ENCODE measurements around the gene ARHGEF18. TPM values are rescaled to one million over a fixed set of nuclear protein-coding genes. Genes with fewer than 3 reads are reported as not detected.
"Not testable (repeated sequence)": the region's sequence is repeated elsewhere in the genome, so short reads cannot be mapped to it uniquely, and the experiment has no call there.

Gene ARHGEF18
- 10 to 100 TPM; 33.2 to 38.6 (median 35.4) TPM for total RNA-seq

DNA sequence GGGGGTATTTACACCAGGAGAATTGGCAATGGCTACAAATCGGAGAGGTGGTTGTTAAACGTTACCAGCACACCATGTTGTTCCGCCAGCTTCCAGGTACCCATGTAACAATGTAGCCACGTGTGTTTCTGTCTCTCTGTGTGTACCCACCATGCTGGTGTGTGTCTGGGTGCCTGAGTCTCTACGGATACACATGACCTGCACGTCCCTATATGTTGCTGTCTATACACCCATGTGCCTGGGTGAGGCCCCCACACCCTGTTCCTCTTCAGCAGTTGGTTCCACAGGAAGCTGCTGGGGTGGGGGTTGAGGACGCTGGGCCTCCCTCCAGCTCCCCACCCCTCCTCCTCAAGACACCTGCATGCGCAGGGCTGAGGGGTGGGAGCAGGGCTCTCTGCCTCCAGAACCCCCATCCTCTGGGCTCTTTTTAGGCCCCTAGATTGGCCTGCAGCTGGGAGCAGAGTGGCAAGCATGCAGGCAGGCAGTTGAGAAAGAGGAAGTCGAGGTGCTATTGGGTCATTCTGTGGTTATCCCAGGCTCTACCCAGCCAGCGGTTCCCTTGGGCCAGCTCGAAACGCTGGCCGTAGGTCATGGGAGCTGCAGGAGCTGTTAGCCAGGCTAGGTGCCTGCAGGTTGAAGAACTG lies at the start of gene ARHGEF18:
Gene ARHGEF18 (plus strand): TSS at position 351 of the 644 bp plus-strand sequence. CDS start 13,954 bp downstream, outside the sequence.
- Mint-ChIP-seq H3K9me3 (peaks cover 6% of the 10 kb centered on the region), H3K4me1 (ENCODE audit: low read depth) (peaks cover 66% of the 10 kb centered on the region), H3K4me3 (peak within 1 kb of the TSS; percentile 83), H3K36me3 (ENCODE audit: insufficient read depth) (peaks cover 6% of the 10 kb centered on the region), H3K27me3 (ENCODE audit: low read depth) (no peaks in the 10 kb centered on the region)
- peak; percentile 49 to 64 for ATAC-seq
- DNase-seq: peak; percentile 25

DNA sequence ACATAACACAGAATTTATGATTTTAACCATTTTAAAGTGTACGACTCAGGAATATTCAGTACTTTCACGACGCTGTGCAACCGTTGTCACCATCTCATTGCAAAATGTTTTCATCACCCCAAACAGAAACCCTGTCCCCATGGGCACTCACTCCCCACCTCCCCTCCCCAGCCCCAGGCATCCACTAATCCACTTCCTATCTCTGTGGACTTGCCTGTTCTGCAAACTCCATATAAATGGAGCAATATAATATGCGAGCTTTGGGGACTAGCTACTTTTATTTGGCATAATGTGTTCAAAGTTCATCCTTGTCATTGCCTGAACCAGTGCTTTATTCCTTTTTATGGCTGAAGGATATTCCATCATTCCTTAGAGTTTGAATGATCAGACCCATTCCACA lies 47.2 kb upstream of the ARHGEF18 start:
- Mint-ChIP-seq H3K4me1 (ENCODE audit: low read depth) (no peaks in the 10 kb centered on the region), H3K36me3 (ENCODE audit: insufficient read depth) (no peaks in the 10 kb centered on the region), H3K4me3 (no peak overlapping the region), H3K9me3 (no peaks in the 10 kb centered on the region), H3K27me3 (ENCODE audit: low read depth) (peaks cover 20% of the 10 kb centered on the region)
- DNase-seq (no peak), ATAC-seq (no peak)

DNA sequence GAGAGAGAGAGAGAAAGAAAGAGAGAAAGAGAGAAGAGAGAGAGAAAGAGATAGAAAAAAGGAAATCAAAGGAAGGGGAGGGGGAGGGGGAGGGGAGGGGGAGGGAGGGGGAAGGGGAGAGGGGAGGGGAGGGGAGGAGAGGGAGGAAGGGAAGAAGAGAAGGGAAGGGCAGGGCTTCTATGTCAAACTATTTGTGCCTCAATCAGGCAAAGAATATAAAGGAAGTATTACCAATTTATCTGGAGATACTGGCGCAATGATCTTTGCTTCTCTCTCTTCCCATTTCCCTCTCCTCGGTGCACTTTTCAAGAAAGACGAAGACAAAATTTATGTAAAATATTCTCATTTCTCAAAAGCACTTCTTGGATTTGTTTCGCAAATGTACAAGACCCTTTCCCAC lies 45.3 kb upstream of the ARHGEF18 start:
- DNase-seq (no peak), ATAC-seq (no peak)
- H3K4me1 Mint-ChIP-seq (ENCODE audit: low read depth): no peaks in the 10 kb centered on the region
- H3K9me3 Mint-ChIP-seq: no peaks in the 10 kb centered on the region
- no peaks in the 10 kb centered on the region for H3K36me3 Mint-ChIP-seq (ENCODE audit: insufficient read depth)
- H3K4me3 Mint-ChIP-seq: no peak overlapping the region
- H3K27me3 Mint-ChIP-seq (ENCODE audit: low read depth): peaks cover 10% of the 10 kb centered on the region

DNA sequence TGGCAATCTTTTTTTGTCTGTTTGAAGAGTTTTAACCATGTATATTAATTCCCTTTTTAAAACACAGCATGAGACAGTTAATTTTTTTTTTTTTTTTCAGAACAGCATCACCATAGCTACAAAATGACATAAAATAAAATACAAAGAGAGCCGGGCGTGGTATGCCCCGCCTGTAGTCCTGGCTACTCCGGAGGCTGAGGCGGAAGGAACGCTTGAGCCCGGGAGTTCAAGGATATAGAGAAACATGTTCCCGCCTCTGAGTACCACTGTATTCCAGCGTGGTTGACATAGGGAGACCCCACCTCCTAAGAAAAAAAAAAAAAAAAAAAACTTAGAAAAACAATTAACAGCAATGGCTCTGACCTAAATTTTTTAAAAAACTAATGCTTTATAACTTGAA lies 44.5 kb upstream of the ARHGEF18 start:
- H3K9me3 Mint-ChIP-seq: no peaks in the 10 kb centered on the region

DNA sequence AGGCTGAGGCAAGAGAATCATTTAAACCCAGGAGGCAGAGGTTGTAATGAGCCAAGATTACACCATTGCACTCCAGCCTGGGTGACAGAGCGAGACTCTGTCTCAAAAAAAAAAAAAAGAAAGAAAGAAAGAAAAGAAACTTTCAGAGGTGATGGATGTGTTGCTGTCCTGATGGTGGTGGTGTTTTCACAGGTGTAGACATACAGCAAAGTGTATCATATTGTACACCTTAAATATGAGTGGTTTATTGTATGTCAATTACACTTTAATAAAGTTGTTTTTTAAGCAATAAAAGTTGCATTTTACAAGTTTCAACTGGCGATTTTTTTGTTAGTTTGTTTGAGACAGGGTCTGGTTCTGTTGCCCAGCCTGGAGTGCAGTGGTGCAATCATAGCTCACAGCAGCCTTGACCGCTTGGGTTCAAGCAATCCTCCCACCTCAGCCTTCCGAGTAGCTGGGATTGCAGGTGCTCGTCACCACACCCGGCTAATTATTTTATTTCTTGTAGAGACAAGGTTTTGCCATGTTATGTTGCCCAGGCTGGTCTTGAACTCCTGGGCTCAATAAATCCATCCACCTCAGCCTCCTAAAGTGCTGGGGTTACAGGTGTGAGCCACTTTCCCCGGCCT lies 41.0 kb upstream of the ARHGEF18 start:
- Mint-ChIP-seq H3K27me3 (ENCODE audit: low read depth) (peaks cover 2% of the 10 kb centered on the region), H3K4me1 (ENCODE audit: low read depth) (no peaks in the 10 kb centered on the region), H3K36me3 (ENCODE audit: insufficient read depth) (no peaks in the 10 kb centered on the region), H3K4me3 (no peak overlapping the region), H3K9me3 (no peaks in the 10 kb centered on the region)
- ATAC-seq: no peak
- DNase-seq: no peak

More for the DNA sequence above, 44.5 kb upstream of the ARHGEF18 start:
- DNase-seq (no peak), ATAC-seq (no peak)
- peaks cover 10% of the 10 kb centered on the region for H3K27me3 Mint-ChIP-seq (ENCODE audit: low read depth)
- no peaks in the 10 kb centered on the region for H3K4me1 Mint-ChIP-seq (ENCODE audit: low read depth)
- no peak overlapping the region for H3K4me3 Mint-ChIP-seq
- no peaks in the 10 kb centered on the region for H3K36me3 Mint-ChIP-seq (ENCODE audit: insufficient read depth)

DNA sequence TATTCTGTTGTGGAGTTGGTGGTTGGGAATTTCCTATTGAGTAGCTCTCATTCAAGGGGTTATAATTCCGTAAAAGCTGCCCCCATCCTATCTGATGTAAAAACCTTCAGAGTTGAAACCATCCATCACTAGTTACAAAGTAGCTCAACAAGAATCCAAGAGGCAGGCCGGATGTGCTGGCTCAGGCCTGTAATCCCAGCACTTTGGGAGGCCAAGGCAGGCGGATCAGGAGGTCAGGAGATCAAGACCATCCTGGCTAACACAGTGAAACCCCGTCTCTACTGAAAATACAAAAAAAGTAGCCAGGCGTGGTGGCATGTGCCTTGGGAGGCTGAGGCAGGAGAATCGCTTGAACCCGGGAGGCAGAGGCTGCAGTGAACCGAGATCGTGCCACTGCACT lies 40.4 kb upstream of the ARHGEF18 start:
- not testable (repeated sequence) for DNase-seq; H3K4me1 Mint-ChIP-seq (ENCODE audit: low read depth); H3K27me3 Mint-ChIP-seq (ENCODE audit: low read depth); ATAC-seq; H3K9me3 Mint-ChIP-seq; H3K36me3 Mint-ChIP-seq (ENCODE audit: insufficient read depth); H3K4me3 Mint-ChIP-seq

DNA sequence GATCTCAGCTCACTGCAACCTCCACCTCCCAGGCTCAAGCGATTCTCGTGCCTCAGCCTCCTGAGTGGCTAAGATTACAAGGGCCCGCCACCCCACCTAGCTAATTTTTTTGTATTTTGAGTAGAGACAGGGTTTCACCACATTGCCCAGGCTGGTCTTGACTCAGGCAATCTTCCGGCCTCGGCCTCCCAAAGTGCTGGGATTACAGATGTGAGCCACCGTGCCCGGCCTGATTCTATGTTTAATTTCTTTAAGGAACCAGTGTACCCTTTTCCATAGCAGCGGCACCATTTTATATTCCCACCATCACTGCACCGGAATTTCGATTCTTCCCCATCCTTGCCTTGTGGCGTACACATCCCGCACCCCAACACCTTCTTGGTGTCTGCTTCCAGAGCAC lies 36.8 kb upstream of the ARHGEF18 start:
- H3K27me3 Mint-ChIP-seq (ENCODE audit: low read depth): no peaks in the 10 kb centered on the region
- no peak overlapping the region for H3K4me3 Mint-ChIP-seq
- no peaks in the 10 kb centered on the region for H3K4me1 Mint-ChIP-seq (ENCODE audit: low read depth)
- ATAC-seq (no peak), DNase-seq (no peak)
- H3K9me3 Mint-ChIP-seq: no peaks in the 10 kb centered on the region
- H3K36me3 Mint-ChIP-seq (ENCODE audit: insufficient read depth): no peaks in the 10 kb centered on the region

DNA sequence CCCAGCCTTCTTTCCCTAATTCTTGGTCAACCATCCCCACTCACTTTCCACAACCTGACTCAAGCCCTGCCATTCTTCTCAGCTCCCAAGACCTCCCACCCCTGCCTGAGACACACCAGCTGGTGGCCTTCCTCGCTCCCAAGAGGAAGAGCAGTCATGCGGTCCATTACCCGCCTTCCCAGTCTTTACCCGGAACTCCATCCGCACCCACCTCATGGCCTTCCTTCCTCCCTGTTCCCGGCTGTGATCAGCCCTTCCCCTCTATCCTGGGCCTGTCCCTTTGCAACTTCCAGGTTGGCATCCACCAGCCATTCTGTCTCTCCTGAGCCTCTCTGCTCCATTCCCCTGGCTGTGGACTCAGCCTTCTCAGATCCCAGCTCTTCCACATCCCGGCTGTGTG lies 35.9 kb upstream of the ARHGEF18 start:
- Mint-ChIP-seq H3K27me3 (ENCODE audit: low read depth) (no peaks in the 10 kb centered on the region), H3K36me3 (ENCODE audit: insufficient read depth) (no peaks in the 10 kb centered on the region), H3K4me1 (ENCODE audit: low read depth) (no peaks in the 10 kb centered on the region), H3K9me3 (no peaks in the 10 kb centered on the region), H3K4me3 (no peak overlapping the region)
- DNase-seq (no peak), ATAC-seq (no peak)

DNA sequence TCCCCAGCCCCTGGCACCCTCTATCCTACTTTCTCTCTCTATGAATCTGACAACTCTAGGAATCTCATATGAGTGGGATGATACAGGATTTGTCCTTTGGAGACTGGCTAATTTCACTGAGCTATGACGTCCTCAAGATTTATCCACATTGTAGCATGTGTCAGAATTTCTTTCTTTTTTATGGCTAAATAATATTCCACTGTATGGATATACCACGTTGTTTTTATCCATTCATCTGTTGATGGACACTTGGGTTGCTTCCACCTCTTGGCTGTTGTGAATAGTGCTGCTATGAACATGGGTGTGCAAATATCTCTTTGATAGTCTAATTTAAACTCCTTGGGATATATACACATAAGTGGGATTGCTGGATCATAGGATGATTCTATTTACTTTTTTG lies 30.6 kb upstream of the ARHGEF18 start:
- H3K4me1 Mint-ChIP-seq (ENCODE audit: low read depth): no peaks in the 10 kb centered on the region
- H3K4me3 Mint-ChIP-seq: no peak overlapping the region
- H3K27me3 Mint-ChIP-seq (ENCODE audit: low read depth): peaks cover 9% of the 10 kb centered on the region
- ATAC-seq: no peak
- H3K36me3 Mint-ChIP-seq (ENCODE audit: insufficient read depth): peaks cover 3% of the 10 kb centered on the region
- H3K9me3 Mint-ChIP-seq: peaks cover 5% of the 10 kb centered on the region
- DNase-seq: no peak

DNA sequence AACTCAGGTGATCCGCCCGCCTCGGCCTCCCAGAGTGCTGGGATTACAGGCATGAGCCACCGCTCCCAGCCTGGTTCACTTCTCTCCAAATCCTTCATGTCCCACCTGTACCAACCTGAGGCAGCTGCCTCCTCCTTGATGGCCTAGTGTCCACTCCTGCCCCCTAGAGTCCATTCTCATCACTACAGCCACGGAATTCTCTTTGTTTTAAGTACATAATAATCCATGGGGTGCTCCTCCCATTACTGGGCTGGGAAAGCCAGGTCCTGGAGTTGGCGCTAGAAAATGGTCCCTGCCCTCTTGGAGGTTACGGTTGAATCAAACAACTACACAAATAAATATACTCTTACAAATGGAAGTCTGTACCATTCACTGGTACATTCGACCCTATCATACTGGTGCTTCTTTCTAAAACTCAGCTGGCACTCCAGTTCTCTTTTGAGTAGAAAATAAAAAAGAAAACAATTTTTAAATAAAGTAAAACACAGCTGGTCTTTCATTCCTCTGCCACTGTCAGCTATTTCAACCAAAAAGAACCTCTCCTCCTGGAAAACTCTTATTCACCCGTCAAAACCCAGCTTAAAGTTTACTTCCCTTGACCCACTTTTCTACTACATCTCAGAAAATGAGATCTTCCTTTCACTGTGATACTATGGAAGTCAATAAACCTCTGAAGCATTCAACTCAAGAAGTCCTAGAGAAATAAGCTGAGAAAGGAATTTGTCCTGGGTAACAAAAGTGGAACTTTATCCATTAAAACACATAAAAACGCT lies 22.4 kb upstream of the ARHGEF18 start:
- Mint-ChIP-seq H3K27me3 (ENCODE audit: low read depth) (peaks cover 2% of the 10 kb centered on the region), H3K36me3 (ENCODE audit: insufficient read depth) (no peaks in the 10 kb centered on the region), H3K9me3 (peaks cover 4% of the 10 kb centered on the region), H3K4me1 (ENCODE audit: low read depth) (no peaks in the 10 kb centered on the region), H3K4me3 (no peak overlapping the region)
- ATAC-seq (no peak), DNase-seq (peak; percentile 22)

DNA sequence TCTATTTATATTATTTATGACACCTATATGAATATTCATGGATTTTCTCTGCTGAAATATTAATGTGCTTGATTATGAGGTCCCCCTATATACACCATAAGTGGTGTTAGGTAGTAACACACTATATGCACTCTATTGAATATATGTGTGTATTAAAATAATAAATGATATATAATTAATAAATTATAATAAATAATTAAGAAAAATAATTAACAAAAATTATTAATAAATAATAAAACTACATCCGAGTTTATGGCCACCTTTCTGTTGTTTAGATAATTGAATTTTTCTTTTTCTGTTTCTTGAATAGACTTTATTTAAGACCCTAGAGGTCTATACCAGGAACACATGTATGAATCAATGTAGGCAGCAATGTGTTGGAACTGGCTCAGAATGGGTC lies 20.9 kb upstream of the ARHGEF18 start:
- Mint-ChIP-seq H3K4me3 (no peak overlapping the region), H3K4me1 (ENCODE audit: low read depth) (no peaks in the 10 kb centered on the region)

DNA sequence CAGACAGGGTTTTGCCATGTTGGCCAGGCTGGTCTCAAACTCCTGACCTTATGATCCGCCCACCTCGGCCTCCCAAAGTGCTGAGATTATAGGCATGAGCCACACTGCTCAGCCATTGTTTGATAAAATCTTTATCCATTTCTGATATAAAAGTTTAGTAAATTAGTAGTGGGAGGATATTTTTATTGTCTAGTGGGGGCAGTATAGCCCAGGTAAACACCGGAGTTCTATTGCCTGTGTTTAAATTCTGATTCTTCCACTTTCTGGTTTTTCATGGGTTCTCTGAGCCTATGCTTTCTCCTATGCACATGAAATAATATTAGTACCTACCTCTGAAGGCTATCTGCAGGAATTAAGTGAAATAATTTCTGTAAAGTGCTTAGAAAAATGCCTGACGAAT lies 20.1 kb upstream of the ARHGEF18 start:
- H3K4me1 Mint-ChIP-seq (ENCODE audit: low read depth): peaks cover 3% of the 10 kb centered on the region
- no peak for ATAC-seq
- no peak for DNase-seq
- H3K9me3 Mint-ChIP-seq: peaks cover 4% of the 10 kb centered on the region
- no peaks in the 10 kb centered on the region for H3K36me3 Mint-ChIP-seq (ENCODE audit: insufficient read depth)
- no peak overlapping the region for H3K4me3 Mint-ChIP-seq
- peaks cover 1% of the 10 kb centered on the region for H3K27me3 Mint-ChIP-seq (ENCODE audit: low read depth)

More for the DNA sequence above, 20.9 kb upstream of the ARHGEF18 start:
- no peak for DNase-seq
- peaks cover 1% of the 10 kb centered on the region for H3K27me3 Mint-ChIP-seq (ENCODE audit: low read depth)
- ATAC-seq: no peak
- H3K36me3 Mint-ChIP-seq (ENCODE audit: insufficient read depth): no peaks in the 10 kb centered on the region
- H3K9me3 Mint-ChIP-seq: peaks cover 4% of the 10 kb centered on the region

DNA sequence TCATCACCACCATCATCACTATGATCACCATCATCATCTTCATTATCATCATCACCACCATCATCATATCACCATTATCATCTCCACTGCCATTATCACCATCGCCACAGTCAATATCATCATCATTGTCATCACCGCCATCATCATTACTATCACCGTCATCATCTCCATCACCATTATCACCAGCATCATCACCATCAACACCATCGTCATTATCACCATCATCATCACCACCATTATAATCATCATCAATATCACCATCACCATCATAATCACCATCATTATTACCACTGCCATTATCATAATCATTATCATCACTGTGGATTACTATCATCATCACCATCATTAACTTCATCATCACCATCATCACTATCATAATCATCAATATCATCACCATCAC lies 17.3 kb upstream of the ARHGEF18 start:
- H3K9me3 Mint-ChIP-seq: no peaks in the 10 kb centered on the region
- DNase-seq (no peak), ATAC-seq (no peak)
- no peak overlapping the region for H3K4me3 Mint-ChIP-seq
- peaks cover 1% of the 10 kb centered on the region for H3K27me3 Mint-ChIP-seq (ENCODE audit: low read depth)
- H3K4me1 Mint-ChIP-seq (ENCODE audit: low read depth): peaks cover 3% of the 10 kb centered on the region
- H3K36me3 Mint-ChIP-seq (ENCODE audit: insufficient read depth): no peaks in the 10 kb centered on the region

DNA sequence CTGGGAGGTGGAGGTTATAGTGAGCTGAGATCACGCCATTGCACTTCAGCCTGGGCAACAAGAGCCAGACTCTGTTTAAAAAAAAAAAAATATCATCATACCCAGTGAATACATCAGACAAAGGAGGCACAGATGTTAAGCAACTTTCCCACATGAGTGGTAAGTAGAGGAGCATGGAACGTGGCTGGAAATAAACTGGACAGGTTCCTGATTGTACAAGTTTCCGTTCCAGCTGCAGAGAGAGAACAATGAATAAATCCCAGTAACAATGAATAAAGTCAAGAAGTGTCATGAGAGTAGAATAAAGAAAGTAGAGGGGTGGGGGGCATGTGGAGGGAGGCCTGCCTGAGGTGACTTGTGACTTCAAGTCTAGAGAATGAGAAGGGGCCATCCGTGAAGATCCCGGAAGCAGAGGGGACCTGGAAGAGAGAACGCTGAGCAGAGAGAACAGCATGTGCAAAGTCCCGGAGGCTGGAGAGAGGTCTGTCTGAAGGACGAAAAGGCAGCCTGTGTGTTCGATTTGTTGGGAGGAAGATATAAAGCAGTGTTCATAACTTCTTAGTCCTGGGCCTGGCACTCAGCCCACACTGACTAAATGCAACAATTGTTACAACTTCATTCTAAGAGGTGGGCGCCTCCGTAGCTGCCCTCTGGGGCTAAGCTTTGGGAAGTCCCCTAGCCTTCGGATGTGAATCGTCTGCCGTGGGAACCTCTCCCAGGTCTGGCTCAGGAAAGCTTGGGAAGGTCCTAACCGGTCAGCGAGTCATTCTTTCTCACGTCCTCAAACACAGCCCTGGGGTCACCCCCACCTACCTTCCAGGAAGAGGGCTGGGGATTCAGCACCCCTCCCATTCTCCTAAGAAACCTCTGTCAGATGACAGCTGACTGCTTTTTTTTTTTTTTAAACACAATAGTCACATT lies 15.3 kb upstream of the ARHGEF18 start:
- H3K4me3 Mint-ChIP-seq: no peak overlapping the region
- H3K27me3 Mint-ChIP-seq (ENCODE audit: low read depth): no peaks in the 10 kb centered on the region
- H3K9me3 Mint-ChIP-seq: no peaks in the 10 kb centered on the region
- no peak for DNase-seq
- H3K4me1 Mint-ChIP-seq (ENCODE audit: low read depth): peaks cover 20% of the 10 kb centered on the region
- no peak for ATAC-seq
- H3K36me3 Mint-ChIP-seq (ENCODE audit: insufficient read depth): no peaks in the 10 kb centered on the region
